BE2C (cell line): ENCODE data around the gene GID8.
A peak's percentile ranks its signal among the peaks of the same experiment; 100 is the strongest.
"Not testable (repeated sequence)": the region's sequence is repeated elsewhere in the genome, so short reads cannot be mapped to it uniquely, and the experiment has no call there.

Source experiments
- DNase-seq: peaks from one replicate; pipeline ENCODE4 v3.0.0-alpha.2; 2020
- H3K27me3 ChIP-seq: fragments of 250-450 bp; sonication (Bioruptor Pico); 2 replicates; pipeline ENCODE4 v1.5.1; 2020; ENCODE audit warnings: mild to moderate bottlenecking
- H3K36me3 ChIP-seq: fragments of 250-450 bp; sonication (Bioruptor Pico); 2 replicates; pipeline ENCODE4 v1.5.1; 2020; ENCODE audit warnings: mild to moderate bottlenecking
- H3K4me1 ChIP-seq: fragments of 250-450 bp; sonication (Bioruptor Pico); 2 replicates; pipeline ENCODE4 v1.5.1; 2020
- H3K4me3 ChIP-seq: 2 replicates; pipeline ENCODE4 v1.5.1; 2011; ENCODE audit warnings: low read depth, low read length
- H3K9me3 ChIP-seq: fragments of 250-450 bp; sonication (Bioruptor Pico); 2 replicates; pipeline ENCODE4 v1.5.1; 2020
- CTCF ChIP-seq: IDR thresholded peaks from 2 replicates; pipeline ENCODE4 v1.5.1; 2012; ENCODE audit warnings: mild to moderate bottlenecking, low read depth, low read length

GID8 gene

GRCh38 chr20:62922451-62922921 lies 15.5 kb upstream of the GID8 start:
- DNase-seq, result no peak
- no peaks in the 10 kb centered on the region for H3K9me3 ChIP-seq
- H3K4me3 ChIP-seq, result no peak overlapping the region
- H3K36me3 ChIP-seq, result no peaks in the 10 kb centered on the region
- TF ChIP-seq CTCF, result no peak
- no peaks in the 10 kb centered on the region for H3K27me3 ChIP-seq
- peaks cover 16% of the 10 kb centered on the region for H3K4me1 ChIP-seq

GRCh38 chr20:62923059-62923668 lies 14.8 kb upstream of the GID8 start:
- H3K4me1 ChIP-seq, result peaks cover 16% of the 10 kb centered on the region
- H3K36me3 ChIP-seq, H3K4me3 ChIP-seq, DNase-seq, H3K9me3 ChIP-seq, H3K27me3 ChIP-seq: not testable (repeated sequence)

GRCh38 chr20:62923669-62924441 lies 14.1 kb upstream of the GID8 start:
- no peak for TF ChIP-seq CTCF
- Histone ChIP-seq H3K9me3 (no peaks in the 10 kb centered on the region), H3K36me3 (no peaks in the 10 kb centered on the region), H3K27me3 (no peaks in the 10 kb centered on the region), H3K4me3 (peak overlapping the region; percentile 97), H3K4me1 (peaks cover 16% of the 10 kb centered on the region)
- DNase-seq, result no peak

- no peak for TF ChIP-seq CTCF
Observed at GRCh38 chr20:62924442-62925075, 13.4 kb upstream of the GID8 start.

GRCh38 chr20:62925076-62925419 lies 12.9 kb upstream of the GID8 start:
- peaks cover 16% of the 10 kb centered on the region for H3K4me1 ChIP-seq
- H3K4me3 ChIP-seq, result peak overlapping the region; percentile 97
- H3K9me3 ChIP-seq, result no peaks in the 10 kb centered on the region

More at GRCh38 chr20:62924442-62925075, 13.4 kb upstream of the GID8 start:
- DNase-seq, result no peak
- H3K9me3 ChIP-seq, result no peaks in the 10 kb centered on the region
- no peaks in the 10 kb centered on the region for H3K27me3 ChIP-seq
- H3K4me1 ChIP-seq, result peaks cover 16% of the 10 kb centered on the region
- peak overlapping the region; percentile 97 for H3K4me3 ChIP-seq
- H3K36me3 ChIP-seq, result no peaks in the 10 kb centered on the region

More at GRCh38 chr20:62925076-62925419, 12.9 kb upstream of the GID8 start:
- H3K27me3 ChIP-seq, result no peaks in the 10 kb centered on the region
- no peak for TF ChIP-seq CTCF
- no peaks in the 10 kb centered on the region for H3K36me3 ChIP-seq
- no peak for DNase-seq
